Measurements from ENCODE around the gene ACADL. TPM values are rescaled to one million over a fixed set of nuclear protein-coding genes. Genes with fewer than 3 reads are reported as not detected.

The ACADL gene
- total and polyA plus RNA-seq, 2 donors (not counting 3 experiments of a cell fraction or from before 2014, with no cell fraction given): not detected

- no peak for FAIRE-seq
- Histone ChIP-seq H2AFZ (ENCODE audit: low read depth, low read length) (no peak overlapping the region), H3K79me2 (ENCODE audit: control insufficient read depth, insufficient read depth, low read length) (no peaks in the 10 kb centered on the region), H4K20me1 (replicated peaks; ENCODE audit: control insufficient read depth, extremely low read depth, insufficient read depth, low read length) (no peaks in the 10 kb centered on the region), H3K27ac (ENCODE audit: insufficient read depth, low read depth, low read length) (no peak overlapping the region), H3K9me3 (replicated peaks; ENCODE audit: control insufficient read depth, insufficient read depth, low read length) (no peaks in the 10 kb centered on the region), H3K27me3 (ENCODE audit: control insufficient read depth in 2 of 2, insufficient read depth in 2 of 2, low read length in 2 of 2) (no peaks in the 10 kb centered on the region), H3K9me1 (replicated peaks; ENCODE audit: control insufficient read depth, extremely low read depth, insufficient read depth, low read length) (no peaks in the 10 kb centered on the region), H3K4me2 (ENCODE audit: insufficient read depth, low read length) (no peak overlapping the region), H3K4me3 (replicated peaks in 1 of 3; ENCODE audit: insufficient read depth in 1 of 3, low read depth in 1 of 3, low read length in 3 of 3) (no peak overlapping the region), H3K9ac (replicated peaks; ENCODE audit: extremely low read depth, insufficient read depth, low read length) (no peak overlapping the region), H3K4me1 (ENCODE audit: control insufficient read depth, extremely low read depth, insufficient read depth, low read length) (no peaks in the 10 kb centered on the region), H3K36me3 (ENCODE audit: control insufficient read depth in 2 of 2, extremely low read depth in 1 of 2, insufficient read depth in 2 of 2, low read length in 2 of 2) (no peaks in the 10 kb centered on the region)
- POLR2A ChIA-PET: no interaction called here
- intact Hi-C loops (cut with micrococcal nuclease): no loop called here
- CTCF ChIA-PET: no interaction called here
- dilution Hi-C loops (cut with MboI; ENCODE audit: extremely low pct_ligation_motif_present, low sequenced_read_pairs): no loop called here
- TF ChIP-seq POLR2A (IDR thresholded peaks at IDR 0.05; ENCODE audit: low read depth, low read length) (no peak), GATA2 (IDR thresholded peaks at IDR 0.05; ENCODE audit: insufficient read depth, insufficient read length, low read depth, low read length) (no peak), MYC (IDR thresholded peaks at IDR 0.05; ENCODE audit: low read depth, low read length) (no peak), JUN (IDR thresholded peaks at IDR 0.05; ENCODE audit: borderline replicate concordance, insufficient read depth, insufficient read length, low read depth) (no peak), FOS (IDR thresholded peaks at IDR 0.05; ENCODE audit: borderline replicate concordance, insufficient read depth, low read length) (no peak), MAX (IDR thresholded peaks at IDR 0.05; ENCODE audit: insufficient read depth, insufficient read length) (no peak), POLR2AphosphoS5 (IDR thresholded peaks at IDR 0.05; ENCODE audit: insufficient read depth, low read depth, low read length) (no peak), CTCF (IDR thresholded peaks at IDR 0.05; ENCODE audit: extremely low read depth in 1 of 2, insufficient read depth in 1 of 2, low read depth in 1 of 2, low read length in 2 of 2) (no peak)
- BruUV-seq (replicated peaks): no TSS peak
- DNase-seq (ENCODE audit: low read depth, low spot score): no peak
Measured at GRCh38 chr2:210262036-210262435, 36.8 kb upstream of the ACADL start.

Data from endothelial cell of umbilical vein (primary cell).